SK-N-DZ (cell line): ENCODE data around the gene OR1D5. TPM values are rescaled to one million over a fixed set of nuclear protein-coding genes. Genes with fewer than 3 reads are reported as not detected.
"Not testable (repeated sequence)": the region's sequence is repeated elsewhere in the genome, so short reads cannot be mapped to it uniquely, and the experiment has no call there.

Experiments
- DNase-seq: peaks from one replicate; pipeline ENCODE4 v3.0.0-alpha.2; 2015; ENCODE audit warnings: low spot score
- polyA plus RNA-seq, 2 experiments: library from polyadenylated mRNA; depleted of rRNA; stranded (reverse); fragments of >200 nt; gene quantifications; 2 replicates each; pipeline ENCODE4 v1.2.3, GENCODE V29; 2014

OR1D5 gene, protein sequence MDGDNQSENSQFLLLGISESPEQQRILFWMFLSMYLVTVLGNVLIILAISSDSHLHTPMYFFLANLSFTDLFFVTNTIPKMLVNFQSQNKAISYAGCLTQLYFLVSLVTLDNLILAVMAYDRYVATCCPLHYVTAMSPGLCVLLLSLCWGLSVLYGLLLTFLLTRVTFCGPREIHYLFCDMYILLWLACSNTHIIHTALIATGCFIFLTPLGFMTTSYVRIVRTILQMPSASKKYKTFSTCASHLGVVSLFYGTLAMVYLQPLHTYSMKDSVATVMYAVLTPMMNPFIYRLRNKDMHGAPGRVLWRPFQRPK
- not detected in 2 replicates for polyA plus RNA-seq (2014; cell fraction: cytosol; rRNA removed)
- polyA plus RNA-seq (2014; cell fraction: nucleus; rRNA removed) = not detected in 2 replicates

DNA sequence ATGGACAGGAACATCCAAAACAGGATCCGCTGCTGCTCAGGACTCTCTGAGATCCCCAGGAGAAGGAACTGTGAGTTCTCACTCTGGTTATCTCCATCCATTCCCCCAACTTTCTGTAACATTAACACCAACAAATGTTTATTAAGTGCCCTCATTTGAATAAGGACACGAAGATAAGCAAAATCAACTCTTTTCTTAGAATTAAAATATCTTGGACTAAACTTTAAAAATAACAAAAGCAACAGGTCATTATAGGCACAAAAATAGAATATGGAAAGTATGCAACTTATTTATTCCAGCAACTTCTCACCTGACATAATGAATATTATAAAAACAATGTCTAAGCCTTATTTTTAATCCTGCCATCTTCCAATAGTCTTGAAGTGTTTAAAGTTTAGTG lies at the start of gene OR1D5:
OR1D5 (minus strand) TSS at position 101 of the 400 bp plus-strand sequence; CDS start at position 101, 0 bp downstream.
- not testable (repeated sequence) for DNase-seq

GRCh38 chr17:3104322-3104721 lies 40.9 kb upstream of the OR1D5 start, which contains the start of gene OR1D2:
Gene OR1D2, minus strand, starts transcription at chr17:3104422. Its CDS starts 11,426 bp downstream, at chr17:3092996.
- DNase-seq = no peak

DNA sequence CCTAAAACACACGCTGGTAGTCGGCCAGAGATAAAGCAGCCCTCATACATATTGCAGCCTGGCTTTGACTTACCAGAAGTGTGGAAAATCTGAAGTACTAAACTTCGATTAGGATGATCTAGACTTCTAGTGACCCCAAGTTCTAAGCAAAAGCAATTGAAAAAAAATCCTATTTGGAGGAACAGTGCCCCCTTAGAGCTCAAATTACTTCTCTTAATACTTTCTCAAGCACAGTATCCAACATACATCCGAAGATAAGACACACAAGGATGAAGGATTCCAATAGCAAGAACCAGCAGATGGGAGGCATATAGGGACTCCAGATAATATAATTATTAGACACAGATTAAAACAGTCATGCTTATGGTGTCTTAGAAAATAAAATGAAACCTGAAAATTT lies 10.4 kb upstream of the OR1D5 start:
- not testable (repeated sequence) for DNase-seq

GRCh38 chr17:3065192-3065591 lies 1.8 kb upstream of the OR1D5 start:
- not testable (repeated sequence) for DNase-seq

- DNase-seq = not testable (repeated sequence)
Observed at GRCh38 chr17:3062824-3063377, 506 bp downstream of the OR1D5 start.

DNA sequence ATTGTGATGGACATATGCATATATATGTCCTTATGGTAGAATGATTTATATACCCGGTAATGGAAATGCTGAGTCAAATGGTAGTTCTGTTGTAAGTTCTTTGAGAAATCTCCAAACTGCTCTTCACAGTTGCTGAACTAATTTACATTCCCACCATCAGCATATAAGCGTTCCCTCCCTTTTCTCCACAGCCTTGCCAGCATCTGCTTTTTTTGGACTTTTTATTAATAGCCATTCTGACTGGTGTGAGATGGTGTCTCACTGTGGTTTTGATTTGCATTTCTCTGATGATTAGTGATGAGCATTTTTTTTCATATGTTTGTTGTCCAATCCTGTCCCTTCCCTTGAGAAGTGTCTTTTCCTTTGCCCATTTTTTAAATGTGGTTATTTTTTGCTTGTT lies 8.5 kb downstream of the OR1D5 start:
- DNase-seq = not testable (repeated sequence)

- no peak for DNase-seq
Observed at GRCh38 chr17:3049705-3050295, 13.6 kb downstream of the OR1D5 start.

DNA sequence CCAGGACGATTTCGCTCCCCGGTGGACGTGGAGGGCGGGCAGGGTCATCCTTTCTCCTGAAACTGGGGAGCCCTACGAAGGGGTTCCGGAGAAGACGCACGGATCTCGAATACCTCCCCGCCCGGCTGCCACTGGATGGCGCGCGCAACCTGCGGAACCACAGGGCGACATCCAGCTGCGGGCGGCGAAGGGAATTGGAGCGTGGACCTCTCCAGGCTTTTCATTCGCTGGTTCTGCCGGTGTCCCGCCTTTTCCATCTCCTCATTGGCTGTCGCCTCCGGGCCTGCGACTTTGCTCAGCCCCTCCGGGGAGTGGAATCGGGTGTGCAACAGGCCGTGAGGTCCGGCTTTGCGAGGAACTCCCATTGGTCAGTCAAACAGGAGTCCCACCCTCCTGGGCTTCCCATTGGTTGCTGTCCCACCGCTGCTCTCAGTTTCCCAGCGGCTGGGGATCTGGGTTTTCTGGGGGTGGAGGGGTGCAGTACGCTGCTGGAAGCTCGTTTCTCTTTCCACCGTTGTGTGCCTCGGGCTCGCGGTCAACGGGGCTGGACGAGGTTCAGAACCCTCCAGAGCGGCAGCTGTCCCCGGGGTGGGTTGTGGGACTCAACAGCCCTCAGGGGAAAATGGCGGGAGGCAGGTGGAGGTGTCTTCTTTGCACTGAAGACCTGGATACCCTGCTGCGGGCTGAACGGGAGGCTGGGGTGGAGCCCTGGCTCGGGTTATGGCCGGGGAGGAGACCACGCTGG lies 14.5 kb downstream of the OR1D5 start:
- DNase-seq = peak; percentile 99

- no peak for DNase-seq
Observed at GRCh38 chr17:3046753-3047152, 16.7 kb downstream of the OR1D5 start.

DNA sequence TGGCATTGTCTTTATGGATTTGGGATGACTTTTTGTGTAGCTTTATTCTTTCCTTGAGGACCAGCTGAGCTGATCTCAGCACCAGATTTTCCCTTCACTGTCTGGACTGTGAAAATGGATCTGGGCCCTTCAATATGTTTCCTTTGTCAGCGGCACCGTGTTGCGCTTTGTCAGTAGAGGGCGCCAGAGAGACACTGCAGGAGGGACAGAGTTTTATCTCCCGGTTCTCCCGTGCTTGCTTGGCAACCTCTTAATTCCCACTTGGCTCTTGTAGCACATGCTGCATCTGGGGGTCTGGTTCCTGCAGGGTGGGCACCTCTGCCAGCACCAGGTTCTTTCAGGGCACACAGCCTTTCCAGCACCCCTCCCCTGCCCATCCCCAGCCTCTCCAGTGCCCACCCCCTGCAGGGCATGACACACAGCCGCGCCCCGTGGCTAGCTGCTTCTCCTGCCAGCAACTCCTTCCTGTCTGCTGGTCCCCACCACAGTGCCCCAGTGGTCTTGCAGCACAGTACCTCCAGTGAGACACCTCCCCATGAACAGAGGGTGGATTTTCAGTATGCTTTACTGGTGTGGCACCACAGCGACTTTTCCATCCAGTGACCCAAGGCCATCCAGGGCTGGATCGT lies 19.6 kb downstream of the OR1D5 start:
- no peak for DNase-seq

GRCh38 chr17:3040882-3041281 lies 22.5 kb downstream of the OR1D5 start:
- DNase-seq = no peak

GRCh38 chr17:3039736-3040135 lies 23.7 kb downstream of the OR1D5 start:
- no peak for DNase-seq

GRCh38 chr17:3038941-3039340 lies 24.5 kb downstream of the OR1D5 start:
- peak; percentile 41 for DNase-seq

GRCh38 chr17:3037259-3037658 lies 26.1 kb downstream of the OR1D5 start:
- DNase-seq = no peak

DNA sequence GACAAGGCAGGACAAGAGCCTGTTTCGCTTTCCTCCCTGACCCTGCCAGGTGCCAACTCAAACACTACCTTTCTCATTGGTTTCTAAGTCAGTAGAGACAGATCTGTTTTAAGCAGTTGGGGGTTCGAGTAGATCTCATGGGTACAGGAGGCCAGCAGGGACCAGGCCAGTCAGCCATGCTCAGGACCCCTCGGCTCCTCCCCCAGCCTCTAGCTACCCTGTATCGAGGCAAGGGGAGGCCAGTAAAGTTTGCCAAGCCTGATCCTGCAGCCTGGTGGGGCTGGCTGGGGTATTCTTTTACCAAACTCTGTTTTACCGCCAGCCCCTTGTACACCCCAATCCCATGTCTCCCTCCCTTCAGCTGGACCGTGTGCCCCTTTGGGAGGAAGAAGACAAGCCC lies 26.6 kb downstream of the OR1D5 start:
- no peak for DNase-seq

DNA sequence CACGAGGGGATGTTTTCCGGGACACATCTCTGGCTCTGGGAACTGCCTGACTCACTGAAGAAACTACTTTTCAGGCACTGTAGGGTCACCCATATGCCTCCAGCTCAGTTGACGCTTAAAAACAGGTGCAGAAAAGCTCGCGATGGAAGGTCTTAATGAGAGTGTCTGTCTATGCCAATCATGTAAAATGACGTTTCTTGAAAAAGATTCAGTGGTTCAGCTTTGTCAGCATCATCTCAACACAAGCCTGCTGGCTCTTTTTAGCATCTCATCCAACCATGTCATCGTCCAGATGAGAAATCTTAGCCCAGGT lies 27.5 kb downstream of the OR1D5 start:
- no peak for DNase-seq

- no peak for DNase-seq
Observed at GRCh38 chr17:3035256-3035967, 28.0 kb downstream of the OR1D5 start.

- DNase-seq = no peak
Observed at GRCh38 chr17:3034578-3034920, 28.9 kb downstream of the OR1D5 start.

- no peak for DNase-seq
Observed at GRCh38 chr17:3033741-3034577, 29.4 kb downstream of the OR1D5 start.

GRCh38 chr17:3033248-3033640 lies 30.2 kb downstream of the OR1D5 start:
- DNase-seq = no peak
